ENCODE measurements around the gene LRRC4C.

Gene LRRC4C

GRCh38 chr11:41346042-41346441 lies 113.4 kb downstream of the LRRC4C start:
- Histone ChIP-seq H3K9me3 (replicated peaks in 1 of 2; ENCODE audit: control insufficient read depth in 2 of 2, insufficient read depth in 1 of 2, low read depth in 1 of 2, low read length in 2 of 2) (peaks cover 0 to 4% of the 10 kb centered on the region in 2 donors), H3K4me1 (ENCODE audit: control insufficient read depth in 2 of 2, insufficient read depth in 1 of 2, low read depth in 1 of 2, low read length in 2 of 2) (no peaks in the 10 kb centered on the region), H2AK5ac (ENCODE audit: low read depth, low read length) (no peak overlapping the region), H3K4me2 (ENCODE audit: insufficient read depth, low read length, poor library complexity, severe bottlenecking) (no peak overlapping the region), H2BK12ac (ENCODE audit: low read length) (no peak overlapping the region), H3K27me3 (ENCODE audit: control insufficient read depth in 3 of 3, insufficient read depth in 3 of 3, low read depth in 1 of 3, low read length in 3 of 3) (no peaks in the 10 kb centered on the region), H3K4ac (ENCODE audit: low read length) (no peak overlapping the region), H3K14ac (ENCODE audit: low read length) (no peak overlapping the region), H2BK120ac (ENCODE audit: low read depth, low read length) (no peak overlapping the region), H3K36me3 (replicated peaks in 1 of 2; ENCODE audit: control insufficient read depth in 2 of 2, insufficient read depth in 2 of 2, low read length in 2 of 2) (no peaks in the 10 kb centered on the region), H2BK5ac (ENCODE audit: low read length) (no peak overlapping the region), H3K18ac (ENCODE audit: low read length) (no peak overlapping the region), H3K9ac (ENCODE audit: low read depth, low read length, poor library complexity) (no peak overlapping the region), H4K91ac (ENCODE audit: low read depth, low read length, poor library complexity) (no peak overlapping the region), H3K79me1 (ENCODE audit: low read depth, low read length) (no peaks in the 10 kb centered on the region), H2AFZ (ENCODE audit: low read length) (no peak overlapping the region), H3K27ac (replicated peaks; ENCODE audit: low read length) (no peak overlapping the region), H3K23ac (ENCODE audit: low read depth, low read length, poor library complexity) (no peak overlapping the region), H2BK15ac (ENCODE audit: low read length) (no peak overlapping the region), H4K8ac (ENCODE audit: low read depth, low read length) (no peak overlapping the region), H3K4me3 (ENCODE audit: low read length in 2 of 2) (no peak overlapping the region)
- no peak for DNase-seq (ENCODE audit: low spot score)
- no CpG with 5 or more reads among the region's 2 CpGs for WGBS, 2 donors (ENCODE audit: extremely low coverage in 2 of 2, insufficient read length in 2 of 2, insufficient replicate concordance in 1 of 2)

- H2AK5ac ChIP-seq (ENCODE audit: low read depth, low read length) = no peak overlapping the region
- peaks cover 0 to 2% of the 10 kb centered on the region in 2 donors for H3K36me3 ChIP-seq (replicated peaks in 1 of 2; ENCODE audit: control insufficient read depth in 2 of 2, insufficient read depth in 2 of 2, low read length in 2 of 2)
- no peak overlapping the region for H4K91ac ChIP-seq (ENCODE audit: low read depth, low read length, poor library complexity)
- no peak overlapping the region for H2BK12ac ChIP-seq (ENCODE audit: low read length)
- no peak overlapping the region for H3K18ac ChIP-seq (ENCODE audit: low read length)
- no peak overlapping the region for H3K4me3 ChIP-seq (ENCODE audit: low read length in 2 of 2)
- no peak overlapping the region for H3K4me2 ChIP-seq (ENCODE audit: insufficient read depth, low read length, poor library complexity, severe bottlenecking)
- H2BK5ac ChIP-seq (ENCODE audit: low read length) = no peak overlapping the region
- DNase-seq (ENCODE audit: low spot score) = no peak
- no peak overlapping the region for H3K27ac ChIP-seq (replicated peaks; ENCODE audit: low read length)
- H3K27me3 ChIP-seq (ENCODE audit: control insufficient read depth in 3 of 3, insufficient read depth in 3 of 3, low read depth in 1 of 3, low read length in 3 of 3) = no peaks in the 10 kb centered on the region
- H4K8ac ChIP-seq (ENCODE audit: low read depth, low read length) = no peak overlapping the region
- no peak overlapping the region for H2BK120ac ChIP-seq (ENCODE audit: low read depth, low read length)
- H3K4ac ChIP-seq (ENCODE audit: low read length) = no peak overlapping the region
- no peak overlapping the region for H3K14ac ChIP-seq (ENCODE audit: low read length)
- no peaks in the 10 kb centered on the region for H3K4me1 ChIP-seq (ENCODE audit: control insufficient read depth in 2 of 2, insufficient read depth in 1 of 2, low read depth in 1 of 2, low read length in 2 of 2)
- WGBS, 2 donors (ENCODE audit: extremely low coverage in 2 of 2, insufficient read length in 2 of 2, insufficient replicate concordance in 1 of 2) = no CpG with 5 or more reads among the region's 7 CpGs
- H3K23ac ChIP-seq (ENCODE audit: low read depth, low read length, poor library complexity) = no peak overlapping the region
- H2BK15ac ChIP-seq (ENCODE audit: low read length) = no peak overlapping the region
- no peak overlapping the region for H2AFZ ChIP-seq (ENCODE audit: low read length)
- no peak overlapping the region for H3K9ac ChIP-seq (ENCODE audit: low read depth, low read length, poor library complexity)
- H3K9me3 ChIP-seq (replicated peaks in 1 of 2; ENCODE audit: control insufficient read depth in 2 of 2, insufficient read depth in 1 of 2, low read depth in 1 of 2, low read length in 2 of 2) = no peaks in the 10 kb centered on the region
- no peaks in the 10 kb centered on the region for H3K79me1 ChIP-seq (ENCODE audit: low read depth, low read length)
These were observed 125.2 kb downstream of the LRRC4C start for GRCh38 chr11:41334007-41334933.

- no peak overlapping the region for H2BK5ac ChIP-seq (ENCODE audit: low read length)
- no peaks in the 10 kb centered on the region for H3K9me3 ChIP-seq (replicated peaks in 1 of 2; ENCODE audit: control insufficient read depth in 2 of 2, insufficient read depth in 1 of 2, low read depth in 1 of 2, low read length in 2 of 2)
- H3K79me1 ChIP-seq (ENCODE audit: low read depth, low read length) = no peaks in the 10 kb centered on the region
- no peak overlapping the region for H3K14ac ChIP-seq (ENCODE audit: low read length)
- WGBS, 2 donors (ENCODE audit: extremely low coverage in 2 of 2, insufficient read length in 2 of 2, insufficient replicate concordance in 1 of 2) = no CpG with 5 or more reads among the region's 1 CpG
- H2AK5ac ChIP-seq (ENCODE audit: low read depth, low read length) = no peak overlapping the region
- H2BK120ac ChIP-seq (ENCODE audit: low read depth, low read length) = no peak overlapping the region
- H3K4me1 ChIP-seq (ENCODE audit: control insufficient read depth in 2 of 2, insufficient read depth in 1 of 2, low read depth in 1 of 2, low read length in 2 of 2) = no peaks in the 10 kb centered on the region
- H3K4ac ChIP-seq (ENCODE audit: low read length) = no peak overlapping the region
- no peak overlapping the region for H2AFZ ChIP-seq (ENCODE audit: low read length)
- H4K8ac ChIP-seq (ENCODE audit: low read depth, low read length) = no peak overlapping the region
- no peak overlapping the region for H3K4me3 ChIP-seq (ENCODE audit: low read length in 2 of 2)
- no peak overlapping the region for H3K27ac ChIP-seq (replicated peaks; ENCODE audit: low read length)
- no peak overlapping the region for H3K23ac ChIP-seq (ENCODE audit: low read depth, low read length, poor library complexity)
- H2BK12ac ChIP-seq (ENCODE audit: low read length) = no peak overlapping the region
- peaks cover 0 to 2% of the 10 kb centered on the region in 2 donors for H3K36me3 ChIP-seq (replicated peaks in 1 of 2; ENCODE audit: control insufficient read depth in 2 of 2, insufficient read depth in 2 of 2, low read length in 2 of 2)
- DNase-seq (ENCODE audit: low spot score) = no peak
- no peak overlapping the region for H2BK15ac ChIP-seq (ENCODE audit: low read length)
- no peak overlapping the region for H3K4me2 ChIP-seq (ENCODE audit: insufficient read depth, low read length, poor library complexity, severe bottlenecking)
- H3K18ac ChIP-seq (ENCODE audit: low read length) = no peak overlapping the region
- H3K27me3 ChIP-seq (ENCODE audit: control insufficient read depth in 3 of 3, insufficient read depth in 3 of 3, low read depth in 1 of 3, low read length in 3 of 3) = no peaks in the 10 kb centered on the region
- H4K91ac ChIP-seq (ENCODE audit: low read depth, low read length, poor library complexity) = no peak overlapping the region
- H3K9ac ChIP-seq (ENCODE audit: low read depth, low read length, poor library complexity) = no peak overlapping the region
These were observed 126.1 kb downstream of the LRRC4C start for GRCh38 chr11:41333357-41333756.

GRCh38 chr11:41328324-41328723 lies 131.1 kb downstream of the LRRC4C start:
- H2BK12ac ChIP-seq (ENCODE audit: low read length) = no peak overlapping the region
- H2BK5ac ChIP-seq (ENCODE audit: low read length) = no peak overlapping the region
- no peaks in the 10 kb centered on the region for H3K27me3 ChIP-seq (ENCODE audit: control insufficient read depth in 3 of 3, insufficient read depth in 3 of 3, low read depth in 1 of 3, low read length in 3 of 3)
- H4K91ac ChIP-seq (ENCODE audit: low read depth, low read length, poor library complexity) = no peak overlapping the region
- no peak overlapping the region for H3K23ac ChIP-seq (ENCODE audit: low read depth, low read length, poor library complexity)
- no peak overlapping the region for H3K4ac ChIP-seq (ENCODE audit: low read length)
- no peaks in the 10 kb centered on the region for H3K79me1 ChIP-seq (ENCODE audit: low read depth, low read length)
- no CpG with 5 or more reads among the region's 4 CpGs for WGBS, 2 donors (ENCODE audit: extremely low coverage in 2 of 2, insufficient read length in 2 of 2, insufficient replicate concordance in 1 of 2)
- H2AK5ac ChIP-seq (ENCODE audit: low read depth, low read length) = no peak overlapping the region
- no peak for DNase-seq (ENCODE audit: low spot score)
- H3K9ac ChIP-seq (ENCODE audit: low read depth, low read length, poor library complexity) = no peak overlapping the region
- H2BK120ac ChIP-seq (ENCODE audit: low read depth, low read length) = no peak overlapping the region
- no peaks in the 10 kb centered on the region for H3K36me3 ChIP-seq (replicated peaks in 1 of 2; ENCODE audit: control insufficient read depth in 2 of 2, insufficient read depth in 2 of 2, low read length in 2 of 2)
- H3K27ac ChIP-seq (replicated peaks; ENCODE audit: low read length) = no peak overlapping the region
- H3K9me3 ChIP-seq (replicated peaks in 1 of 2; ENCODE audit: control insufficient read depth in 2 of 2, insufficient read depth in 1 of 2, low read depth in 1 of 2, low read length in 2 of 2) = no peaks in the 10 kb centered on the region
- H4K8ac ChIP-seq (ENCODE audit: low read depth, low read length) = no peak overlapping the region
- H2AFZ ChIP-seq (ENCODE audit: low read length) = no peak overlapping the region
- H3K4me3 ChIP-seq (ENCODE audit: low read length in 2 of 2) = no peak overlapping the region
- no peak overlapping the region for H3K14ac ChIP-seq (ENCODE audit: low read length)
- H3K4me1 ChIP-seq (ENCODE audit: control insufficient read depth in 2 of 2, insufficient read depth in 1 of 2, low read depth in 1 of 2, low read length in 2 of 2) = no peaks in the 10 kb centered on the region
- no peak overlapping the region for H3K18ac ChIP-seq (ENCODE audit: low read length)
- no peak overlapping the region for H2BK15ac ChIP-seq (ENCODE audit: low read length)
- no peak overlapping the region for H3K4me2 ChIP-seq (ENCODE audit: insufficient read depth, low read length, poor library complexity, severe bottlenecking)
